Astrocyte of the cerebellum (primary cell): ENCODE data around the gene NCOA4.

Source experiments
- DNase-seq: peaks from one replicate; pipeline ENCODE4 v3.0.0-alpha.2; 2011; ENCODE audit warnings: low read depth
- H3K4me3 ChIP-seq: 2 replicates; pipeline ENCODE4 v1.5.1; 2011; ENCODE audit warnings: mild to moderate bottlenecking, low read depth, low read length, moderate library complexity
- in situ Hi-C: cut with HindIII; loops from 2 replicates; pipeline ENCODE4 v1.10.0; 2017; ENCODE audit warnings: low sequenced_read_pairs
- TF ChIP-seq, protein P1 (sequence below): IDR thresholded peaks from 2 replicates; pipeline ENCODE4 v1.5.1; 2012; ENCODE audit warnings: low read length, low read depth, moderate library complexity, mild to moderate bottlenecking; ENCODE audit errors: missing control alignments

Gene NCOA4

DNA sequence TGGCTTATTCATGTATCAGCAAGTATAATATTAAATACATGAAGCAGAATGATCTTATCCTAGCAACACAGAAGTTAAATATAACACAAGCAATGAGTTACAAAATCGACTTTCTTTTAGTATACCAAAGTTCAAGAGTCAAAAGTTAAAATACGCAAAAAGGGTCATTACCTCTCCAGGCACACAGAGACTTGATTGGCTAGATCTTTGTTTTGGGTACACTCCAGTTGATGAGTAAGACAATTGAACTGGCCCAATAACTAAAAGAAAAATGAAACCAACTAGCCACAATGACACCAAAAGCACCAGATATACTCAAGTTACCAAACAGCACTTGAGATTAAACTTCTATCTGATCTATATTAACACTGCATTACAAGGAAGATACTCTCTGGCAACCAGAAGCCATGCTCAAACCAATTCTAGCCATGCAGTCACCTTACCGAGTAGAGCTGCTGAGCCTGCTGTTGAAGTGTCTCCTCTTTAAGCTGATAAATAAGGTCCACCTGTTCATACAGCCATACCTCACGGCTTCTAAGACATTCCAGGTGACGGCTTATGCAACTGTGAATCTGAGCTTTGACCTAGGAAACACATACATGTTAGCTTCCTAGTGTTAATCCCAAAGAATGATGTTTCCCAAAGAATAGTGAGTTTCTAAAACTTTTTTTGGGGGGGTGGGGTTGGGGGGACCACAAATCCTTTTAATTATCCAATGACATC is 15.6 kb downstream of the NCOA4 start:
- DNase-seq, result no peak
- TF ChIP-seq, protein P1, sequence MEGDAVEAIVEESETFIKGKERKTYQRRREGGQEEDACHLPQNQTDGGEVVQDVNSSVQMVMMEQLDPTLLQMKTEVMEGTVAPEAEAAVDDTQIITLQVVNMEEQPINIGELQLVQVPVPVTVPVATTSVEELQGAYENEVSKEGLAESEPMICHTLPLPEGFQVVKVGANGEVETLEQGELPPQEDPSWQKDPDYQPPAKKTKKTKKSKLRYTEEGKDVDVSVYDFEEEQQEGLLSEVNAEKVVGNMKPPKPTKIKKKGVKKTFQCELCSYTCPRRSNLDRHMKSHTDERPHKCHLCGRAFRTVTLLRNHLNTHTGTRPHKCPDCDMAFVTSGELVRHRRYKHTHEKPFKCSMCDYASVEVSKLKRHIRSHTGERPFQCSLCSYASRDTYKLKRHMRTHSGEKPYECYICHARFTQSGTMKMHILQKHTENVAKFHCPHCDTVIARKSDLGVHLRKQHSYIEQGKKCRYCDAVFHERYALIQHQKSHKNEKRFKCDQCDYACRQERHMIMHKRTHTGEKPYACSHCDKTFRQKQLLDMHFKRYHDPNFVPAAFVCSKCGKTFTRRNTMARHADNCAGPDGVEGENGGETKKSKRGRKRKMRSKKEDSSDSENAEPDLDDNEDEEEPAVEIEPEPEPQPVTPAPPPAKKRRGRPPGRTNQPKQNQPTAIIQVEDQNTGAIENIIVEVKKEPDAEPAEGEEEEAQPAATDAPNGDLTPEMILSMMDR, result no peak
- no peak overlapping the region for H3K4me3 ChIP-seq
- in situ Hi-C loops, result no loop called here

DNA sequence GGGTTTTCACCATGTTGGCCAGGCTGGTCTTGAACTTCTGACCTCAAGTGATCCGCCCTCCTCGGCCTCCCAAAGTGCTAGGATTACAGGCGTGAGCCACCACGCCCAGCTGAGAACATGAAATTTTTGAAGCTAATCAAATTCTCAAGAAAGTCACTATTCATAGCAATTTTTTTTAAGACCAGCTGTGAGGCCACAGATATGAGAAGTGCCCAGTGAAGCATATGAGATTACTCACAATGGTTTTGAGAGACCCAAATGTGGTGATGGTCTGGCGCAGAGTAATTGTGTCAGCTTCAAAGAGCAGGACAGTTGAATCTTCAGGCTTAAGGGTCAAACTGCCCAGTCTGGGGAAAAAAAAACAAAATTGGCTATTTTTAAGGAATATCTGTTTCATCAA is 16.2 kb downstream of the NCOA4 start:
- DNase-seq, result no peak
- H3K4me3 ChIP-seq, result no peak overlapping the region
- TF ChIP-seq, protein P1, result no peak
- in situ Hi-C loops, result no loop called here

DNA sequence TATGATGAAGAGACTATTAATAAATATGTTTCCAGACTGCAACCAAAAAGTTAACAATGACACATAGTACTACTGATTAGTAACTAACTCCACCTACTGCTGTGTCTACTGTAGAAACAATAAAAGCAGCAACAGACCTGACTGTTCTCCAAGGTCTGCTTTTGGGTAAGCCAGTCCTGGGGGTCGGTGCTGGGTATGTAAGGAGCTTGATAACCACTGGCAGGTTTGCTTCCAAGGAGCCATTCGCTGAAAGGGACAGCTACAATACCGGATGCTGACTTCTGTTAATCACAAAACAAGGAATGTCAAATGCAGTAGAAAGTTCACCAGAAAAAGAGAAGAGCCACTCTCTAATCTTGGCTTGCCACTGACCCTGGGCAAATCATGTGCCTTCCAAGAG is 17.7 kb downstream of the NCOA4 start:
- TF ChIP-seq, protein P1, result no peak
- no peak for DNase-seq
- H3K4me3 ChIP-seq, result no peak overlapping the region
- in situ Hi-C loops, result no loop called here

DNA sequence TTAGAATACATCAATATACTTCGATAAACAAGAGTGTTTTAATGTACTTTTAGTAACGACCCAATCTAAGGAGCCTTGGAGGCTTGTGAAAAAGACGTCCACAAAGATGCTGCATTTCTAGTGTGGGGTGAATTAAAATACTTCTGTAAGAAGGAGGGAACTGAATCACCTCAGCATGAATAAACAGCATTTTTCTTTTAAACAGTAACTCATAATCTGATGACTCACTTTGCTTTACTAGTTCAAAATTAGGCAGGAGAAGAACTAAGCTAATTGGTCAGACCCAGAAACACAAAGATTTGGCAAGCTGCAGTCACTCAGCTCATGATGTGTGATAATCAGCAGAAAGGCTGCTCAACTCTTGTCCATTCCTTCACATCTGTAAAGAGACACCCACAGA is 24.2 kb downstream of the NCOA4 start:
- TF ChIP-seq, protein P1, result no peak
- H3K4me3 ChIP-seq, result no peak overlapping the region
- in situ Hi-C loops, result no loop called here
- DNase-seq, result no peak

DNA sequence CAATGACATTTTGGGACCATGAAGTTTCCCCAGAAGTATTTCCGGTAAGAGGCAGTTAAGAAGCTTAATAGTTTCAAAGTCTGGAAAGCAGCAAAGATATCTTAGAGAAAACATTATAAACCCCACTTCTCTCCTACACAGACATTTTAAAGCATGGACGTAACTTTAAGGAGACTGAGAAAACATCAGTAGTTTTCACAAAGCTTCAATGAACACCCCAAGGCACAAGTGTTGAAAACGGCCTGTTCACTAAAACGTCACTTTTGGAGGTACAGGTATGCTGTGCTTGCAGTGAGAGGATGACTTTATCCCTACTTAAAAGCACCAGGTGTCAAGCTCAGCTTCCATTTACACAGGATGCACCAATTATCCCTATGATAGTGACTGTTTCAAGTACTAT is 25.0 kb downstream of the NCOA4 start:
- no peak for DNase-seq
- H3K4me3 ChIP-seq, result no peak overlapping the region
- in situ Hi-C loops, result no loop called here
- TF ChIP-seq, protein P1, result no peak

DNA sequence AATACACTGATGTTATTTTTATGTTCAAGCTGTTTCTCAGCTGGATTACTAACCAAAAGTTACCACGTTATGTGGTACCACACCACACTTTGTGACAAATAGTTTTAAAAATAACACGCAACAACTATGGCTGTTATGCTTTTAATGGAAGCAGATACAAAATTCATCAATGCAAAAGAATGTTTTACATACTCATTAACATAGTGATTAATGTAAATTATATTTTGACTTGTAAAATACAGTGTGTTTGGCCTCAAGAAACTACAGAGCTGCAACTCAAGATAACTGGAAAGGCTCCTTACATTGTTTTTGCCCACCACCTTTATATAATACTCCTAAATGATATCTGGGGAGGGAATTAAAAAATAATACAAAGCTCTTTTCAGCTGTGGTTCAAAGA is 25.5 kb downstream of the NCOA4 start:
- H3K4me3 ChIP-seq, result no peak overlapping the region
- DNase-seq, result no peak
- in situ Hi-C loops, result no loop called here
- TF ChIP-seq, protein P1, result no peak
